ENCODE data around the gene IL17REL. TPM values are rescaled to one million over a fixed set of nuclear protein-coding genes. Genes with fewer than 3 reads are reported as not detected.
A peak's percentile ranks its signal among the peaks of the same experiment; 100 is the strongest.

The IL17REL gene
- total RNA-seq, 2 experiments from 2014 or later, result not detected

DNA sequence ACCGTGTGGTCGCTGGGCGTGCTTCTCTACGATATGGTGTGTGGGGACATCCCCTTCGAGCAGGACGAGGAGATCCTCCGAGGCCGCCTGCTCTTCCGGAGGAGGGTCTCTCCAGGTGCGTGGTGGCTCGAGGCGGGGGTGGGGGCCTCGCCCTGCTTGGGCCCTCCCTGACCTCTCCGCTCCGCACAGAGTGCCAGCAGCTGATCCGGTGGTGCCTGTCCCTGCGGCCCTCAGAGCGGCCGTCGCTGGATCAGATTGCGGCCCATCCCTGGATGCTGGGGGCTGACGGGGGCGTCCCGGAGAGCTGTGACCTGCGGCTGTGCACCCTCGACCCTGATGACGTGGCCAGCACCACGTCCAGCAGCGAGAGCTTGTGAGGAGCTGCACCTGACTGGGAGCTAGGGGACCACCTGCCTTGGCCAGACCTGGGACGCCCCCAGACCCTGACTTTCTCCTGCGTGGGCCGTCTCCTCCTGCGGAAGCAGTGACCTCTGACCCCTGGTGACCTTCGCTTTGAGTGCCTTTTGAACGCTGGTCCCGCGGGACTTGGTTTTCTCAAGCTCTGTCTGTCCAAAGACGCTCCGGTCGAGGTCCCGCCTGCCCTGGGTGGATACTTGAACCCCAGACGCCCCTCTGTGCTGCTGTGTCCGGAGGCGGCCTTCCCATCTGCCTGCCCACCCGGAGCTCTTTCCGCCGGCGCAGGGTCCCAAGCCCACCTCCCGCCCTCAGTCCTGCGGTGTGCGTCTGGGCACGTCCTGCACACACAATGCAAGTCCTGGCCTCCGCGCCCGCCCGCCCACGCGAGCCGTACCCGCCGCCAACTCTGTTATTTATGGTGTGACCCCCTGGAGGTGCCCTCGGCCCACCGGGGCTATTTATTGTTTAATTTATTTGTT is 49.6 kb downstream of the IL17REL start:
- POLR2A ChIA-PET, result interaction anchor here (0.7 to 4.7 kb wide), 4 partner anchors 8 to 29 kb away, joined by 12 to 50 read pairs (median 22); no protein-coding TSS in a partner anchor
- Mint-ChIP-seq H3K27me3 (no peaks in the 10 kb centered on the region), H3K4me3 (peak overlapping the region; percentile 55), H3K9me3 (no peaks in the 10 kb centered on the region), H3K27ac (peak overlapping the region; percentile 48), H3K4me1 (peaks cover 14% of the 10 kb centered on the region), H3K36me3 (peaks cover 10% of the 10 kb centered on the region)
- peak; percentile 33 for DNase-seq
- ATAC-seq (ENCODE audit: low read depth), result no peak

DNA sequence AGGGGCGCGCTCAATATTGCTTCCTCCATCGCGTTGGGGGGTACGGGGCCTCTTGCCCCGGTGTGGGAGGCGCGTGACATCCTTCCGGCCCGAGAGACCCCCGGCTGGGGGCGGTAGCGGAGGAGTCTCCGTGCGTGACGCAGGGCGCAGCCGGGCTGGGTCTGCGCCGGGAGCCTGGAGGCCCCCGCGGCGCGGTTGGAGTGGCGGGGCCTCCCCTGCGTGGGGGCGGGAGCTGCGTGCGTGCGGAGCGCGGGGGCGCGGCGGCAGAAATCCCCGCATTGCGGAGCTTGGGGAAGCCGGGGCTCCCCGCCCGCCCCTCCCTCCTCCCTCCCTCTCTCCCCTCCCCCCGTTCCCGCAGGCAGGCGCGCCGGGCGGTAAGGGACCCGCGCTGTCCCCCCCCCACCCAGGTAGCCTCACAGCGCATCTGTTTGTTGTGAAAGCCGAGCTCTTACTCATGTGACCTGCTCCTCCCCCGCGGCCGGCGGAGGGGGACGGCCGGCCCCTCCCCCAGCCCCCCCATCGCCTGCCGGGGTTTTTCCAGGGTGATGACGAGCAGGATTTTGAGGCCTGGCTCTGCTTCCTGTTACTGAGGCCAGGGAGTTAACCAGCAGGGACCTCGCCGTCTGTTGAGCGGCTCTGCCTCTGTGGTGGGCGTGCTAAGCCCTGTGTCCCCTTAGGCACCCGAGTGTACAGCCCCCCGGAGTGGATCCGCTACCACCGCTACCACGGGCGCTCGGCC is 50.4 kb downstream of the IL17REL start:
- H3K36me3 Mint-ChIP-seq, result peaks cover 10% of the 10 kb centered on the region
- ATAC-seq (ENCODE audit: low read depth) (no peak), DNase-seq (peak; percentile 71)
- no peaks in the 10 kb centered on the region for H3K27me3 Mint-ChIP-seq
- POLR2A ChIA-PET, result interaction anchor here (3.7 to 4.7 kb wide), 3 partner anchors 9 to 29 kb away, joined by 15 to 50 read pairs (median 30); no protein-coding TSS in a partner anchor
- H3K4me1 Mint-ChIP-seq, result peaks cover 13% of the 10 kb centered on the region
- peak overlapping the region; percentile 94 for H3K4me3 Mint-ChIP-seq
- H3K9me3 Mint-ChIP-seq, result no peaks in the 10 kb centered on the region
- peak overlapping the region; percentile 82 for H3K27ac Mint-ChIP-seq

DNA sequence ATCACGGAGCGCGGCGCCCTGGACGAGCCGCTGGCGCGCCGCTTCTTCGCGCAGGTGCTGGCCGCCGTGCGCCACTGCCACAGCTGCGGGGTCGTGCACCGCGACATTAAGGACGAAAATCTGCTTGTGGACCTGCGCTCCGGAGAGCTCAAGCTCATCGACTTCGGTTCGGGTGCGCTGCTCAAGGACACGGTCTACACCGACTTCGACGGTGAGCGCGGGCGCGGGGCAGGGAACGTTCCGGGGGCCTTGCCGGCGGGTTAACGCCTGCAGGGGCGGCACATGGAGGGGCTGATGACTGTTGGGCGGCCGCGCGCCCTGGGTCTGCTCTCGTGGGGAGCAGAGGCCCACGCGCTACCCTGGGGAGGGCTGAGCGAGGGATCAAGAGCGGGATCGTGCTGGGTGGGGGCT is 51.0 kb downstream of the IL17REL start:
- DNase-seq (peak; percentile 73), ATAC-seq (ENCODE audit: low read depth) (no peak)
- Mint-ChIP-seq H3K36me3 (peaks cover 10% of the 10 kb centered on the region), H3K4me1 (peaks cover 13% of the 10 kb centered on the region), H3K27ac (peak overlapping the region; percentile 82), H3K27me3 (no peaks in the 10 kb centered on the region), H3K4me3 (peak overlapping the region; percentile 94), H3K9me3 (no peaks in the 10 kb centered on the region)
- POLR2A ChIA-PET, result interaction anchor here (0.8 to 4.7 kb wide), 6 partner anchors 10 to 107 kb away, joined by 3 to 50 read pairs (median 13); no protein-coding TSS in a partner anchor

DNA sequence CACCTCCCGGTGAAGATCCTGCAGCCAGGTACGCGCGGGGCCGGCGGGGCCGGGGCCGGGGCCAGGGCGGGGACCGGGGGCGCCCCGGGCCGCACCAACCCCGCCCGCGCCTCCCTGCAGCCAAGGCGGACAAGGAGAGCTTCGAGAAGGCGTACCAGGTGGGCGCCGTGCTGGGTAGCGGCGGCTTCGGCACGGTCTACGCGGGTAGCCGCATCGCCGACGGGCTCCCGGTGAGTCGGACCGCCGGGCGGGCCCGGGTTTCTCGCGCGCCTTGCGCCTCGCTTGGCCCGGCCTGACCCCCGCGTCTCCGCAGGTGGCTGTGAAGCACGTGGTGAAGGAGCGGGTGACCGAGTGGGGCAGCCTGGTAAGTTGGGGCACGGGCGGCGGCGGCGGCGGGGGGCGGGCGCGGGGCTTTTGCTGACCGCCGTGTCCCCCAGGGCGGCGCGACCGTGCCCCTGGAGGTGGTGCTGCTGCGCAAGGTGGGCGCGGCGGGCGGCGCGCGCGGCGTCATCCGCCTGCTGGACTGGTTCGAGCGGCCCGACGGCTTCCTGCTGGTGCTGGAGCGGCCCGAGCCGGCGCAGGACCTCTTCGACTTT is 51.5 kb downstream of the IL17REL start:
- no peaks in the 10 kb centered on the region for H3K9me3 Mint-ChIP-seq
- DNase-seq (peak; percentile 66), ATAC-seq (ENCODE audit: low read depth) (no peak)
- POLR2A ChIA-PET, result interaction anchor here (0.7 to 4.7 kb wide), 7 partner anchors 10 to 106 kb away, joined by 3 to 50 read pairs (median 11); no protein-coding TSS in a partner anchor
- H3K27me3 Mint-ChIP-seq, result no peaks in the 10 kb centered on the region
- H3K27ac Mint-ChIP-seq, result peak overlapping the region; percentile 82
- H3K36me3 Mint-ChIP-seq, result peaks cover 10% of the 10 kb centered on the region
- H3K4me1 Mint-ChIP-seq, result peaks cover 13% of the 10 kb centered on the region
- peak overlapping the region; percentile 94 for H3K4me3 Mint-ChIP-seq

DNA sequence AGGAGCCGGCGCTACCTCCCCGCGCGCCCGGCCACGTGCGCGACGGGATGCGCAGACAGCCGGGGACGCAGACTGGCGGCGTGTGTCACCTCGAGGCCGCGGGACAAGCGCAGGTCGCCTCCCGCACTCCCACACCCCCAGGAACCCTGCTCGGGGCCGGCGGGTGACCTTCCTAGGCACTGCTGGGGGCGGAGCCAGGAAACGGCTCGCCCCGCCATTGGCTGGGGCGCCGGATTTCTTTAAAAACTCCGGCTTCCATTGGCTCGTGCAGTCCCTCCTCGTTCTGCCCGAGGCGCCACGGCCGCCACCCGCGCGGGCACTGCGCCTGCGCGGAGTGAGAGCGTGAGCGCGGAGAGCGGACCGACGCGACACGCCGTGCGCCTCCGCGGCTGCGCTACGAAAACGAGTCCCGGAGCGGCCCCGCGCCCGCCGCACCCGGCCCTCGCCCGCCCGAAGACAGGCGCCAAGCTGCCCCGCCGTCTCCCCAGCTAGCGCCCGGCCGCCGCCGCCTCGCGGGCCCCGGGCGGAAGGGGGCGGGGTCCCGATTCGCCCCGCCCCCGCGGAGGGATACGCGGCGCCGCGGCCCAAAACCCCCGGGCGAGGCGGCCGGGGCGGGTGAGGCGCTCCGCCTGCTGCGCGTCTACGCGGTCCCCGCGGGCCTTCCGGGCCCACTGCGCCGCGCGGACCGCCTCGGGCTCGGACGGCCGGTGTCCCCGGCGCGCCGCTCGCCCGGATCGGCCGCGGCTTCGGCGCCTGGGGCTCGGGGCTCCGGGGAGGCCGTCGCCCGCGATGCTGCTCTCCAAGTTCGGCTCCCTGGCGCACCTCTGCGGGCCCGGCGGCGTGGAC is 52.2 kb downstream of the IL17REL start, which contains the start of gene PIM3:
Gene PIM3, plus strand, starts transcription at position 614 of the 846 bp plus-strand sequence. Its CDS starts 176 bp downstream, at position 790.
- DNase-seq (peak; percentile 94), ATAC-seq (ENCODE audit: low read depth) (peak; percentile 83)
- Mint-ChIP-seq H3K36me3 (peaks cover 10% of the 10 kb centered on the region), H3K27me3 (no peaks in the 10 kb centered on the region), H3K4me3 (peak within 1 kb of the TSS; percentile 94), H3K4me1 (peaks cover 13% of the 10 kb centered on the region), H3K27ac (peak within 1 kb of the TSS; percentile 85), H3K9me3 (no peaks in the 10 kb centered on the region)
- POLR2A ChIA-PET, result interaction anchor here (0.7 to 4.7 kb wide), 10 partner anchors 11 to 230 kb away, joined by 3 to 50 read pairs (median 4); no protein-coding TSS in a partner anchor

DNA sequence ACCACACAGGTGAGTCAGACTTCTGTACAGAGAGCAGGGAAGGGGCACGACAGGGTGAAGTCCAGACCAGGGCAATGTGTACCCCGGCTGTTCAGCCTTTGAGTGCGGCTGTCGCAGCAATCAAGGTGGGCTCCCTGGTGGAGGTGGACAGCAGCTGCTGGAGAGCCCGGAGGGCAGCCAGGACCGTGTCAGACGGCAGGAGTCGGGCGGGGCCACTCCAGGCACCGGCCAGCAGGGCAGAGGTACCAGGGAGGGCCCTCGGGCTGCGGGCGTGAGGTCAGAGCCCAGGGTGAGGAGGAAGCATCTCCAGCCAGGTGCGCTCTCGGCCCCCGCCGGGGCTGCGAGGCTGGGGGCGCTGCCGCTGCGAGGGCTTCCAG is 52.8 kb downstream of the IL17REL start:
- H3K4me1 Mint-ChIP-seq, result peaks cover 13% of the 10 kb centered on the region
- H3K9me3 Mint-ChIP-seq, result no peaks in the 10 kb centered on the region
- peaks cover 10% of the 10 kb centered on the region for H3K36me3 Mint-ChIP-seq
- POLR2A ChIA-PET, result interaction anchor here (0.6 to 4.7 kb wide), 9 partner anchors 11 to 231 kb away, joined by 3 to 50 read pairs (median 4); no protein-coding TSS in a partner anchor
- H3K4me3 Mint-ChIP-seq, result peak overlapping the region; percentile 77
- ATAC-seq (ENCODE audit: low read depth), result no peak
- DNase-seq, result no peak
- H3K27me3 Mint-ChIP-seq, result no peaks in the 10 kb centered on the region
- H3K27ac Mint-ChIP-seq, result peak overlapping the region; percentile 85

DNA sequence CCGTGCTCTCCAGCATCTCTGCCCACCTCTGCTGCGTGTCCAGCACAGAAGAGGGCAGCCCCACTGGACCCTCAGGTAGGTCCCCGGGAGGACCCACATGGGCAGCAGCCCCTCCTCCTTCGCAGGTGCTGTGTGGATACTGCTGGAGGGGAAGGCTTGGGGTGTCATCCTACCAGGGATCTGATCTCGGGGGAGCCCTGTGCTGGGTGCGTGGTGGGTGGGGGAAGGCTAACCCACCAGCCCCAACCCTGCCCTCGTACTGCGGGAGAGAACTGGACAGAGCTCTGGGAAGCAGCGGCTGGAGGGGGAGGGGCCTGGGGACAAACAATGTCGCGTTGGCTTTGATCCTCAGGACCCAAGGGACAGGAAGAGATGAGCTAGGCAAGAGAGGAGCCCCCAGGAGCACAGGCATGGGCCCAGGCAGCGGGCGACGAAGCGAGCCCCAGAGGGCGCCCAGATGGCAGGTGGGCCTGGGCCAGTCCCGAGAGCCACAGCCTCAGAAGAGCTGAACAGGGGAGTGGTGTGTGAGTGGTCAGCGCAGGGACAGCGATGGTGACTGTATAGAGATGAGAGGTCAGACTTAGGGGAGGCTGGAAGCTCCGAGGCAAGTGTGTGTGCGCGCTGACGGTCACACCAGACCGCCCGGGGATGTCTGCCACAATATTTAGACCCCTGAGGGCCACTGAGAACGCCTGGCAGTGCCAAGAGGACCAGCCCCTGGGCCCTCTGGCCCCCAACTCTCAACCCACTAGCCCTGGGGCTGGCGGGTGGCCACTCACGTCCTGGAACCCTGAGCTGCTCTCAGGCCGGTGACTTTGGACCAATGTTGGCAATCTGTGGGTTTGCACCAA is 53.4 kb downstream of the IL17REL start:
- H3K4me1 Mint-ChIP-seq, result peaks cover 11% of the 10 kb centered on the region
- no peaks in the 10 kb centered on the region for H3K9me3 Mint-ChIP-seq
- DNase-seq (no peak), ATAC-seq (ENCODE audit: low read depth) (no peak)
- peaks cover 10% of the 10 kb centered on the region for H3K36me3 Mint-ChIP-seq
- no peaks in the 10 kb centered on the region for H3K27me3 Mint-ChIP-seq
- peak overlapping the region; percentile 77 for H3K4me3 Mint-ChIP-seq
- POLR2A ChIA-PET, result interaction anchor here (0.6 to 4.7 kb wide), 8 partner anchors 12 to 231 kb away, joined by 3 to 50 read pairs (median 4); no protein-coding TSS in a partner anchor
- H3K27ac Mint-ChIP-seq, result peak overlapping the region; percentile 85

DNA sequence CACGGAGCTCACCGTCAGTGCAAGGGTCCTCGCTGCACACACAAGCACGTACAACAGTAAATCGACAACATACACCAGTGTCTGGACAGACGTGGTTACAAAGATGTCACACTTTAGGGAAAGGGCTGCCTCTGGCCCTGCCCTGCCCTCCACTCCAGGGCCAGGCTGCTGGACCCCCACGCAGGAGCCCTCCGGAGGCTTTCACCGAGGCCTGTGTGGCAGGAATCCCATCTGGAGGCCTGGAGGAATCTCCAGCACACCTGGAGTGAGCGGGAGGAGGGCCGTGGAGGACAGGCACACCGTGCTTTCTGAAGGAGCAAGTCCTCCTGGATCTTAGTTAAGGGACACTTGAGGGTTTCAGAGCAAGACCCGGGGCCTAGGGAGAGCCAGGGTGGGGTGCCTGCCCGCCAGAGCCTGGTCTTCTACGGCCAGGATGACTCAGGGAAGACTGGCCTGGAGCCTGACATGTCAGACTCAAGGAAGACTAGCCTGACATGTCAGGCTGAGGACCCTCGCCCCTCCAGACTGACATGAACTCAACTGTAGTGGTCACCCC is 54.1 kb downstream of the IL17REL start:
- POLR2A ChIA-PET, result interaction anchor here (1.0 to 4.7 kb wide), 3 partner anchors 13 to 22 kb away, joined by 3 to 50 read pairs (median 30); no protein-coding TSS in a partner anchor

DNA sequence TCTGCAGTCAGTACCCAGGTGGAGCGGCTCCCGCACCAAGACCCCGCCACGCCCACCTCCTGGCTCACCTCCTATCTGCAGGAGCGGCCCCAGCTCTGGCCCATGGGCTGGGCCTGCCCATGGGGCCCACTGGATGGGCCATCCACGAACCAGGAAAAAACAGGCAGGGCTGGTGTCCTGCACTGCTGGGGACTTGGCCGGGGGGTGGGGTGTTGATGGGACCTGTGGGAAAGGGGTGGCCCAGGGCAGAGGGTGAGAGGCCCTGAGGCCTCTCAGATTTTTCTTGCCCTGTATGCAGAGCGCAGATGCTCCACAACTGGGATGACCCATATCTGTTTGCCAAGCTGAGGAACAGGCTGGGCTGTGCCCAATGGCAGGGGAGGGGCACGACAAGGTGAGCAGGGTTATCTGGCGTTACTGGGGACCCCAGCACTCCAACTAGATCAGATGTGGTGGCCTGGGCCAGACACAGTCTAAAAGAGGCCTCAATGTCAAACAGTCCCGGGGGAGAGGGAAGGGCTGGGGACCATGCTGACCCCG is 54.7 kb downstream of the IL17REL start:
- no peak for DNase-seq
- Mint-ChIP-seq H3K4me1 (peaks cover 4% of the 10 kb centered on the region), H3K27me3 (no peaks in the 10 kb centered on the region), H3K36me3 (peaks cover 4% of the 10 kb centered on the region), H3K9me3 (no peaks in the 10 kb centered on the region), H3K4me3 (no peak overlapping the region), H3K27ac (no peak overlapping the region)
- no peak for ATAC-seq (ENCODE audit: low read depth)
- POLR2A ChIA-PET, result interaction anchor here (1.0 kb wide), 1 partner anchor 21 kb away, joined by 3 read pairs; no protein-coding TSS in a partner anchor

More for the DNA sequence above, 54.1 kb downstream of the IL17REL start:
- DNase-seq (no peak), ATAC-seq (ENCODE audit: low read depth) (no peak)
- Mint-ChIP-seq H3K4me1 (peaks cover 5% of the 10 kb centered on the region), H3K27ac (no peak overlapping the region), H3K27me3 (no peaks in the 10 kb centered on the region), H3K9me3 (no peaks in the 10 kb centered on the region), H3K36me3 (peaks cover 5% of the 10 kb centered on the region), H3K4me3 (peak overlapping the region; percentile 16)

DNA sequence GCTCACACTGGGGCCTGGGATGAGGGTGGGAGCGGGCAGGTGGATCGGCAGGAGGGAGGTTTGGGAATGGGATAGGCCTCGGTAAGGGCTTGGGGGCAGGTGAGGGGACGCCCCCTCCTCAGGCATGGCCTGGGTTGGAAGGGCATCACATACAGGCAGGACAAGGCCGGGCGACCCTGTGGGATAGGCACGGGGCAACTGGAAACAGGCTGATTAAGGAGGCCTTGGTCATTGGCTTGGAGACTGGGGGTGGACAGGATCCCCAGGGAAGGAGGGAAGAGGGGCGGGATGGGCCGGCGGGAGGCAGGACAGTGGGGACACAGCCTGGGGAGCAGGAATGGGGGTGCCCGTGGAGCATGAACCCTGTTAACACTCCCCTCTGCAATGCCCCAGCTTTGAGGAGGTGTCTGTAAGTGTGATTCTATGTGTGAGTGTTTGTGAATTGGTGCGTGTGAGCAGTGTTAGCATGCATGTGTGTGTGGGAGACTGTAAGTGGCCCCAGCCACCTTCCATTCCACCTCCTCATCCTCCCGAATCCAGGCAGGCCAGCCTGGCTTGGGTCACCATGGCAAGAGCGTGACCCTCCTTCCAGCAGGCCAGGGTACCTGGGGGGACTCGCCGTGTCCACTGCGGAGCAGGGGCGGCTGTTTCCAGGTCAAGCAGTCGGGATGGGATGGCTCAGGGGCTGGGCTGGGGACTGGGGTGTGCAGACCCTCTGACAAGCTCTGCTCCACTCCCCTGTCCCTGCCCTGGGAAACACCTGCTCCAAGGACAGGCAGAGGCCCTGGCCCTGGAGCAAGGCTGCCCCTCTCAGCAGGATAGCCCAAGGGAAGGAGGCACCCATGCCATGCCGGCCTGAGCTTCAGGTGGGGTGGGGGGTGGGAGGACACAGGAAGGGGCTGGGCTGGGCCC is 55.4 kb downstream of the IL17REL start:
- H3K27ac Mint-ChIP-seq, result peak overlapping the region; percentile 33
- peaks cover 4% of the 10 kb centered on the region for H3K4me1 Mint-ChIP-seq
- no peak overlapping the region for H3K4me3 Mint-ChIP-seq
- DNase-seq, result no peak
- ATAC-seq (ENCODE audit: low read depth), result no peak
- peaks cover 4% of the 10 kb centered on the region for H3K36me3 Mint-ChIP-seq
- POLR2A ChIA-PET, result interaction anchor here (1.0 kb wide), 2 partner anchors 15 to 21 kb away, joined by 3 read pairs; no protein-coding TSS in a partner anchor
- no peaks in the 10 kb centered on the region for H3K9me3 Mint-ChIP-seq
- H3K27me3 Mint-ChIP-seq, result no peaks in the 10 kb centered on the region

Measured in activated naive CD8-positive, alpha-beta T cell treated with anti-CD3 and anti-CD28 coated beads, Interleukin-2, amount 10 ng/mL, durations not matched to agents 7 days and 5 days (primary cell).